Measurements from ENCODE around the gene INPP5A. TPM values are rescaled to one million over a fixed set of nuclear protein-coding genes. Genes with fewer than 3 reads are reported as not detected.

The INPP5A gene
- total and polyA plus RNA-seq, 10 of the 15 experiments (the other 5 are each of a cell fraction or from before 2014, with no cell fraction given): 0.52 to 15.0 (median 6.3) TPM

GRCh38 chr10:132804785-132805426, 267.3 kb downstream of the INPP5A start (continued):
- no peak for TF ChIP-seq PAX5 (IDR thresholded peaks at IDR 0.05; ENCODE audit: borderline replicate concordance, low read depth, low read length)
- TF ChIP-seq ELK1 (IDR thresholded peaks at IDR 0.05; ENCODE audit: low read depth, low read length): no peak
- TF ChIP-seq TBL1XR1 (IDR thresholded peaks at IDR 0.05; ENCODE audit: low read depth, low read length): no peak
- no peak for TF ChIP-seq MLLT1 (IDR thresholded peaks at IDR 0.05)

GRCh38 chr10:132805599-132805998, 268.0 kb downstream of the INPP5A start:
- DNase-seq (ENCODE audit: low read depth, low spot score) (no peak), ATAC-seq (no peak), FAIRE-seq (no peak)
- no peaks in the 10 kb centered on the region for H3K4me1 ChIP-seq (ENCODE audit: control insufficient read depth, insufficient read depth, low read length)
- in situ Hi-C loops (cut with MboI) (no loop called here), intact Hi-C loops (cut with micrococcal nuclease; ENCODE audit: unreplicated experiment) (no loop called here)
- ChIA-PET CTCF (no interaction called here), SMC1A (ENCODE audit: uncharacterized antibody, unreplicated experiment) (no interaction called here), POLR2A (no interaction called here), RAD21 (ENCODE audit: unreplicated experiment) (no interaction called here)
- H3K36me3 ChIP-seq (ENCODE audit: control insufficient read depth in 2 of 2, insufficient read depth in 2 of 2, low read length in 1 of 2): no peaks in the 10 kb centered on the region
- H3K9me3 ChIP-seq (replicated peaks; ENCODE audit: control insufficient read depth, insufficient read depth, low read length): peaks cover 2% of the 10 kb centered on the region; the same call in 1 of the 3 replicates
- no peaks in the 10 kb centered on the region for H3K27me3 ChIP-seq (replicated peaks in 1 of 2; ENCODE audit: control insufficient read depth in 2 of 2, insufficient read depth in 2 of 2, low read length in 1 of 2)
- 30% methylated on average over 21 of the region's 21 CpGs for WGBS (ENCODE audit: insufficient coverage, insufficient replicate concordance, low lambda C conversion rate, missing lambda C conversion rate)
- no peak overlapping the region for H3K4me2 ChIP-seq (ENCODE audit: control insufficient read depth, insufficient read depth)
- BruUV-seq (replicated peaks): no TSS peak
- H3K27ac ChIP-seq (ENCODE audit: control insufficient read depth, insufficient read depth): no peak overlapping the region
- TF ChIP-seq E2F4 (IDR thresholded peaks at IDR 0.05; ENCODE audit: low read depth, low read length): no peak
- TF ChIP-seq BCL11A (IDR thresholded peaks at IDR 0.05; ENCODE audit: low read depth, low read length): no peak
- TF ChIP-seq STAT1 (conservative IDR thresholded peaks at IDR 0.05): no peak
- no peak for TF ChIP-seq MTA3 (IDR thresholded peaks at IDR 0.05; ENCODE audit: borderline replicate concordance, low read length)
- no peak for TF ChIP-seq CBX3 (IDR thresholded peaks at IDR 0.05; ENCODE audit: borderline replicate concordance, low read depth)
- no peak for TF ChIP-seq ZNF384 (IDR thresholded peaks at IDR 0.05; ENCODE audit: borderline replicate concordance, low read depth, low read length)
- TF ChIP-seq BRCA1 (IDR thresholded peaks at IDR 0.05; ENCODE audit: low read depth, low read length): no peak
- no peak for TF ChIP-seq SMAD1 (IDR thresholded peaks at IDR 0.05; ENCODE audit: low read depth, partially characterized antibody)
- no peak for TF ChIP-seq RAD51 (IDR thresholded peaks at IDR 0.05)
- TF ChIP-seq PKNOX1 (IDR thresholded peaks at IDR 0.05): no peak
- no peak for TF ChIP-seq NR2C2 (IDR thresholded peaks at IDR 0.05; ENCODE audit: borderline replicate concordance, control insufficient read depth, insufficient read length, low read depth)
- TF ChIP-seq NRF1 (conservative IDR thresholded peaks at IDR 0.05; ENCODE audit: low read depth, low read length): no peak
- no peak for TF ChIP-seq CBX5 (IDR thresholded peaks at IDR 0.05; ENCODE audit: low read depth)
- TF ChIP-seq BMI1 (IDR thresholded peaks at IDR 0.05; ENCODE audit: borderline replicate concordance): no peak
- no peak overlapping the region for H3K4me3 ChIP-seq
- H2AFZ ChIP-seq (ENCODE audit: control insufficient read depth, low read depth, low read length): no peak overlapping the region
- no peaks in the 10 kb centered on the region for H4K20me1 ChIP-seq (ENCODE audit: control insufficient read depth, insufficient read depth)
- H3K9ac ChIP-seq (ENCODE audit: control insufficient read depth, insufficient read depth, low read length): no peak overlapping the region
- H3K79me2 ChIP-seq (ENCODE audit: control insufficient read depth, insufficient read depth, low read length): no peaks in the 10 kb centered on the region

Measured in GM12878 (cell line).